Epithelial cell of proximal tubule (primary cell): Measurements from ENCODE around the gene CCDC57. TPM values are rescaled to one million over a fixed set of nuclear protein-coding genes. Genes with fewer than 3 reads are reported as not detected.

ENCODE experiments used
- DNase-seq: peaks from one replicate; pipeline ENCODE4 v3.0.0-alpha.2; 2011; ENCODE audit warnings: low read depth
- H3K4me3 ChIP-seq: 2 replicates; pipeline ENCODE4 v1.5.1; 2011; ENCODE audit warnings: low read depth, mild to moderate bottlenecking, low read length
- total RNA-seq: library from RNA; depleted of rRNA; stranded (reverse); fragments of >200 nt; gene quantifications from 2 replicates; pipeline ENCODE4 v1.2.3, GENCODE V29; 2015
- TF ChIP-seq, protein P1 (sequence below): conservative IDR thresholded peaks from 2 replicates; pipeline ENCODE4 v1.5.1; 2012; ENCODE audit warnings: low read depth, mild to moderate bottlenecking, low read length

The CCDC57 gene
- total RNA-seq, 1 donor from 2014 or later: 10.8 TPM

DNA sequence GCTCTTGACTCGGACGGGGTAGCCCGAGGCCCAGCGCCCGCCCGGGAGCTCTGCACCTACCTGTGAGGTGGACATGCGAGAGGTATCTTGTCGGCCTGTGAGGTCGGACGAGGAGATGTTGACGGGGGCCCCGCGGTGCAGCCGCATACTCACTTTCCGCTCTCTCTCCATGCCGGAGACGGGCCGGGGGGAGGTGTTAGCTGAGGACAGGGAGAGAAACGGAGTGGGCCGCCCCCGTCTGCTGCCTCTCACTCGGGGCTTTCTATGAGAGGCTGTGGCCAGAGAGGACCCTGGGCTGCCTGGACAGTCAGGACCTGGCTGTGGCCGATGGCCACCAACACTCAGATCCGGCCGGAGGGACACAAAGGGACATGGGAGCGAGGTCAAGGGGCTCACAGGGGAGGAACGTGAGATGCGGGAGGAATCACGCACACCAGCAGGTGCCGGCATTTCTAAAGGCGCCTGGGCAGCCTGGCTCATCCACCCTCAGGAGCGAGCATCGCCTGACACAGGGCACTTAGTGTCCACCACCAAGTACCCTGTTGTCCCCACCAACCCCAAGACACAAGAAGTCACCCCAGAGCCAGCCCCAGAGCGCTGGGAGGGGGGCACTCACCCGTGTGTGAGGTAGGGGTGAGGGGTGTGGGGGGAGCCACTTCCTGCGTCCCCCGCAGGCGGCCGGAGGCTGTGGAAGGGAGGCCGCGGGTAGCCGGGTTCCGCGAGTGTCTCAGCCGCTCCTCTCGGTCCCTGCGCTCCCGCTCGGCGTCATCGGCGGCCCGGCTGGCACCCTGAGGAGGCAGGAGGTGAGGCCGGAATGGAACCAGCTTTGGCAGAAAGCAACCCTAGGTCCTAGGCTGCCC lies 36.4 kb upstream of the CCDC57 start:
- H3K4me3 ChIP-seq: no peak overlapping the region
- TF ChIP-seq, protein P1, sequence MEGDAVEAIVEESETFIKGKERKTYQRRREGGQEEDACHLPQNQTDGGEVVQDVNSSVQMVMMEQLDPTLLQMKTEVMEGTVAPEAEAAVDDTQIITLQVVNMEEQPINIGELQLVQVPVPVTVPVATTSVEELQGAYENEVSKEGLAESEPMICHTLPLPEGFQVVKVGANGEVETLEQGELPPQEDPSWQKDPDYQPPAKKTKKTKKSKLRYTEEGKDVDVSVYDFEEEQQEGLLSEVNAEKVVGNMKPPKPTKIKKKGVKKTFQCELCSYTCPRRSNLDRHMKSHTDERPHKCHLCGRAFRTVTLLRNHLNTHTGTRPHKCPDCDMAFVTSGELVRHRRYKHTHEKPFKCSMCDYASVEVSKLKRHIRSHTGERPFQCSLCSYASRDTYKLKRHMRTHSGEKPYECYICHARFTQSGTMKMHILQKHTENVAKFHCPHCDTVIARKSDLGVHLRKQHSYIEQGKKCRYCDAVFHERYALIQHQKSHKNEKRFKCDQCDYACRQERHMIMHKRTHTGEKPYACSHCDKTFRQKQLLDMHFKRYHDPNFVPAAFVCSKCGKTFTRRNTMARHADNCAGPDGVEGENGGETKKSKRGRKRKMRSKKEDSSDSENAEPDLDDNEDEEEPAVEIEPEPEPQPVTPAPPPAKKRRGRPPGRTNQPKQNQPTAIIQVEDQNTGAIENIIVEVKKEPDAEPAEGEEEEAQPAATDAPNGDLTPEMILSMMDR: no peak
- no peak for DNase-seq

DNA sequence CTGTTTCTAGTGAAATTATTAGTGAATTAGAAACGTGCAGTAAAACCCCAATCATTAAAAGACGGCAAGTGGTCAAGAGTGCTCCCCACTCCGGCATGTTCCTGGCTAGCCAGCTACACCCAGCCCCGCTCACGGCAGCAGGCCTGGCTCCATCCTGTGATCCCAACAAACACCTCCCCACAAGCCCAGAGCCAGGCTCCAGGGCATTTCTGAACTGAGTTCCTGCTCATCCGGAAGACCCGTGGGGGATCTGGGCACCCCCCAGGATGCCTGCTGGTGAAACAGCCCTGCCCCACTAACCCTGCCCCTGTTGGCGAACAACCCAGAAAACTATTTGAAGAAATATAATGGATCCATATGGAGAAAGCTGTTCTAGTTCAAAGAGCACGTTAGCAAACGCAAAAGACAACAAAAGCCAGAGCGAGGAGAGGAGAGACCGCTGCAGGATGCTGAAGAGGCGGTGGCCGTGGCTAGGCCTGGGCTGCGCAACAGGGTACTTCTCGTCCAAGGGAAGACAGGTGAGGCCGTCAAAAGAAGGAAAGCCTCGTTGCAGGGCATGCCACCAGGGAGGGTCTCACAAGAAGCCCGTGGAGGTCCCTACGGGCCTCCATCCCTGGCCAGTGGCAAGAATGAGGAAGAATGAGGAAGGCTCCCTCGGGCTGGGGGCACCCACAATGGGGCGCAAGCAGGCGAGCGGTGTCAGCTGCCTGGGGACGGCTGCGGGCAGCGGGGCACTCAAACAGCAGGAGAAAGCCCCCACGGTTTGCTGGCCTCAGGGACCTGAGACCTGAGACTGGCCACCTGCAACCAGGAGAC lies 35.4 kb upstream of the CCDC57 start:
- TF ChIP-seq, protein P1: no peak
- no peak for DNase-seq
- no peak overlapping the region for H3K4me3 ChIP-seq

DNA sequence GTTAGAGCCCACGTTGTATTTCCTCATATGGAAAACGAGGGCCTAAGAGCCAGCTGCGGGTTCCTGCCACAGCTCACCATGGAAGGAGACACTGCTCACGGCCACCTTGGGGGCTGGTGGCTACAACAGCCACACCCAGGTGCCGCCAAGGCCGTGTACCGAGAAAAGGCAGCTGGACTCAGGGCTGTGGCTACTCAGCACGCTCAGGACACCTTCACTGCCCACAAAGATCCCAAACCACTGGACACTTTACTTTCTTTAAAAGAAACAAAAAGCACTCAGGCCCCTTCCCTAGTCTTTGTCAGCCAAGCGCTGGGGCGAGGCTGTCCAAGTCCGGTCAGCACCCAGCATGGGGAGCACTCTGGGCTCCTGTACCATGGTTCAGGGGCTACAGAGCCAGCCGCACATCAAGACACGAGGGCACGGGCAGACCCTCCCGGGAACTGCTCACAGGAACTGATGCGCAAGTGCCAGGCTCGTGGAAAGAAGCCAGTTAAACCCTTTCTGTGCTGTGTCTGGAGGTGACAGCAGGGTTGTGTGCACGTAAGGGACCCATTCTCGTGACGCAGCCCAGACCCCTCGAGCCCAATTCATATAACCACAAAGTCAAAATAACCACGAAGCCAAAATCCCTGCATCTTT lies 34.7 kb upstream of the CCDC57 start:
- H3K4me3 ChIP-seq: no peak overlapping the region
- TF ChIP-seq, protein P1: no peak
- no peak for DNase-seq

DNA sequence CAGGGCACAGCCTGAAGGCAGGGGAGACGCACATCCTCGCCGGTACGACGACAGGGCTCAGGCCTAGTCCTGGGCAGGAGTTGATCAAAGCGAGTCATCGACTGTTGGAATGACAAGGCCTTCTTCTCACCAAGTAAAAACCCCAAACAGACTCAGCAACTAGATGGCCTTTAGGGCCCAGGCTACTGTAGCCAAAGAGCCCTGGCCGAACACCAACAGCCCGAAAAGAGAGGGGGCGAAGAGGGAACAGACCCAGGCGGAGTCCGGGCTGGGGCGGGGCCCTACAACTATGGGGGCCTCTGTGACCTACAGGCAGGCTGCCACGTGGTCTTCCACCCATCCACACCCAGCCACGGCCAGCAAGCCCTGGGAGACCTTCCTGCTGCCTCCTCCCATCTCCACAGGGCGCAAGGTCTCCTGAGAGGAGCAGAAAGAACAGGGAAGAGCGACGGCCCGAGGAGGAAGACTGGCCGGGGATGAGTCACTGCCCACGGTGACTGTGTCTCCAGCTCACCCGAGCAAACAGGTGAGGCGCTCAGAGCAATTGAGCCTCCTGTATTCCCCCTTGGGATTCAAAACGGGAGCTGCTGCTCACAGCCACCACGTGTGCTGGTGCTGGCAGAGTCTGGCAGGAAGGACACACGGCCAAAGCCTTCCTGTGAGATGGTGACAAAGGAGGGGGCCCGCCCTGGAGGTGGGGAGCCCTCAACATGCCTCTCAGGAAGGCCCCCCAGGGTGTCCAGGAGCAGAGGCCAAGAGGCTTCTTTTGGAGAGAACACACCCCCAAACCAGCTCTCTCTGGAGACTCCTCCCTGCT lies 33.9 kb upstream of the CCDC57 start:
- TF ChIP-seq, protein P1: no peak
- no peak overlapping the region for H3K4me3 ChIP-seq
- DNase-seq: no peak

DNA sequence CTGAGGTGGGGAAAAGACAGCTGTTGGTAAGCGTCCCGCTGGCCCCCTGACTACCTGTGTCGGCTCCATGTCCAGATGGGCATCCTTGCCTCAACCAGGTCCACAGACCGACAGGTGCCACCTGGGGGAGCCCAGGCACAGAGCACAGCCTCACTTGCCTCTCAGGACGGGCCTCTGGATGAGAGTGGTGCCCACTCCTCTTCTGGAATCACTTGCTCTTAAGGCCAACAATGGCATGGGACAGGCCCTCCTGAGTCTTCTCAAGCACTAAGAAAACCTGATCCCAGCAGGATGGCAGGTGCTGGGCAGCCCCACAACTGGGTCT lies 33.4 kb upstream of the CCDC57 start:
- no peak overlapping the region for H3K4me3 ChIP-seq
- DNase-seq: no peak
- TF ChIP-seq, protein P1: no peak

DNA sequence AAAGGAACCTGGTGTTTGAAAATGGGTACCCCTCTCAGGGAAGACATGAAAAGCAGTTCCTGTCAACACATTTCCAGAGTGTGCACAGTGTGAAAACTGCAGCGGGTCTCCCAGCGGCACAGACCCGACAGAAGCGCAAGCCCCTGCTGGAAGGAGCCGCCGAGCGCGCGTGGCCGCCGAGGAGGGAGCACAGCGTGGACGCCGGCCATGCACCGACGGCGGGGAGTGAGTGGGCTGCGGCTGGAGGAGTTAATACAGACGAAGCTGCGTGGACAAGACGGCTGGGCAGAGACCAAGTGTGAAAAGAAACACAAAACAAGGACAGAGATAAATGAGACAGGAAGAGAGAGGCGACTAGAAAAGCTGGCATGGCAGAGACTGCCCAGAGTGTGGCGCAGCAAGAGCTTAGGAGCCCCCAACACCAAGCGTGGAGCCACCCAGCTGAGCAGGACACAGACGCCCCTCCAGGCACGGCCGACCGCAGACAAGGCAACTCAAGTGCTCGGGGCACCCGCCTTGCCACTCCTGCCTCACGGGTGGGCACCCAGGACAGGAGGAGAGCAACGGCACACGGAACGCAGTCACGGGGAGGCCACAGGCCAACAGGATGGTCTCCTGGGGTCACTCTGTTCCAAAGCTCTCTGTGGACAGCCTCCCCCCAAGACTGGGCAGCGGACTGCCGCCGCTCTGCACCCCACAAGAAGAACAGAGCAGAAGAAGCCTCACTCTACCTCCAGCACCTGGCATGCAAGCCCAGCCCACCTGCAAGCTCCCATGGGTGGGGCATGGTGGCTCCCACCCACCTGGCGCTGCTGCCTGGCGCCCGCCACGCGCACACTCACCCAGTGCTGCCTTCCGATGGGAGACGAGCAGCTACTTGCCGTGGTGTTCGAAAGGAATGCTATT lies 32.7 kb upstream of the CCDC57 start:
- no peak overlapping the region for H3K4me3 ChIP-seq
- TF ChIP-seq, protein P1: peak; percentile 5
- DNase-seq: no peak
